ENCODE measurements around the gene KRTDAP. TPM values are rescaled to one million over a fixed set of nuclear protein-coding genes. Genes with fewer than 3 reads are reported as not detected.

The KRTDAP gene
- polyA plus RNA-seq, 1 of the 3 experiments (the other 2 are of a cell fraction) = not detected

DNA sequence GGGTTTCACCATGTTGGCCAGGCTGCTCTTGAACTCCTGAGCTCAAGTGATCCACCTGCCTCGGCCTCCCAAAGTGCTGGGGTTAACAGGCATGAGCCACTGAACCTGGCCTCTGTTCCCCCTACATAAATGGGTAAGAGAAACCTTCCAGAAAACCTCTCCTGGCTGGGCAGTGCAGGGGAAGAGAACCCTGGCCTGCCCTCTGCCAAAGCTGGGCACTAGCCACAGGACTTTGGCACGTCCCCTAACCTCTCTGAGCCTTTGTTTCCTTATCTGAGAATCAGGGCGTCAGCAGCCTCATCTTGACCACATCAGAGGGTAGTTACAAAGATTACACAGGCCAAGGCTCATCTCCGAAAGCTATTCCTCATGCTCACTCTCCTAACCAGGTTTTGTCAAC, 35.6 kb upstream of the KRTDAP start (continued):
- TF ChIP-seq, protein P1, sequence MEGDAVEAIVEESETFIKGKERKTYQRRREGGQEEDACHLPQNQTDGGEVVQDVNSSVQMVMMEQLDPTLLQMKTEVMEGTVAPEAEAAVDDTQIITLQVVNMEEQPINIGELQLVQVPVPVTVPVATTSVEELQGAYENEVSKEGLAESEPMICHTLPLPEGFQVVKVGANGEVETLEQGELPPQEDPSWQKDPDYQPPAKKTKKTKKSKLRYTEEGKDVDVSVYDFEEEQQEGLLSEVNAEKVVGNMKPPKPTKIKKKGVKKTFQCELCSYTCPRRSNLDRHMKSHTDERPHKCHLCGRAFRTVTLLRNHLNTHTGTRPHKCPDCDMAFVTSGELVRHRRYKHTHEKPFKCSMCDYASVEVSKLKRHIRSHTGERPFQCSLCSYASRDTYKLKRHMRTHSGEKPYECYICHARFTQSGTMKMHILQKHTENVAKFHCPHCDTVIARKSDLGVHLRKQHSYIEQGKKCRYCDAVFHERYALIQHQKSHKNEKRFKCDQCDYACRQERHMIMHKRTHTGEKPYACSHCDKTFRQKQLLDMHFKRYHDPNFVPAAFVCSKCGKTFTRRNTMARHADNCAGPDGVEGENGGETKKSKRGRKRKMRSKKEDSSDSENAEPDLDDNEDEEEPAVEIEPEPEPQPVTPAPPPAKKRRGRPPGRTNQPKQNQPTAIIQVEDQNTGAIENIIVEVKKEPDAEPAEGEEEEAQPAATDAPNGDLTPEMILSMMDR (IDR thresholded peaks at IDR 0.05) = no peak
- TF ChIP-seq SIN3A (IDR thresholded peaks at IDR 0.05; ENCODE audit: borderline replicate concordance, low read depth, low read length) = no peak
- no peak for TF ChIP-seq MXI1 (IDR thresholded peaks at IDR 0.05; ENCODE audit: low read depth, low read length)

DNA sequence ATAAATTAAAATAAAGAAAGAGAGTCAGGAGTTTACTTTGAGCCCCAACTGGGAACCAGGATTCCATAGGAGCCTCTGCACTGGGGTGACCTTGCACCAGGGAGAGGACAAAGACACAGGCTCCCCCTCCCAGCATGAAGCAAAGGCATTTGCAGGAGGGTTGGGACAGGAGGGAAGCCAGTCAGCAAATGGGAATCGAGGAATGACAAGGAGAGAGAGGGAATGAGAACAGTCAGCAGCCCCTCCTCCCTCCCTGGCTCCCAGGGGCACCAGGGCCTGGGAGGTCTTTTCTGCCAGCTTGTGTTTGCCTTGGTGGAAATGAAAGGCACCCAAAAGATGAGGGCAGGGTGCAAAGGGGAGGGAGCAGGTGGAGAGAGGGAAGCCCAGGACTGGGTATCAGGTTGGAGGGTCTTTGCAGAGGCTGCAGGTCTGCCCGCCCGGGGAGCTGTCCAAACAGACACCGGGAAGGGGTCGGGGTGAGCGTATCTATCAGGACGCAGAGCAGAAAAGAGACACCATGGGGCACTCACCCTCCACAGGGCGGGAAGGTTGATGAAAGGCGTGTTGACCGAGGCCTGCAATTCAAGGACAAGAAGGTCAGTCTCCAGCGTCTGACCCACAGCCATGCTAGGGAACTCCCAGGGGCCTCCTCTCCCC, 34.0 kb upstream of the KRTDAP start:
- DNase-seq = no peak
- H3K36me3 ChIP-seq (replicated peaks in 1 of 2; ENCODE audit: control insufficient read depth in 1 of 2, insufficient read depth in 2 of 2, low read length in 1 of 2) = no peaks in the 10 kb centered on the region
- no peaks in the 10 kb centered on the region for H4K20me1 ChIP-seq (ENCODE audit: insufficient read depth)
- H3K4me3 ChIP-seq (ENCODE audit: low read depth in 2 of 2, low read length in 1 of 2) = no peak overlapping the region
- H3F3A ChIP-seq (replicated peaks; ENCODE audit: insufficient read depth) = no peaks in the 10 kb centered on the region
- no peak overlapping the region for H3K4me2 ChIP-seq
- TF ChIP-seq, protein P2, sequence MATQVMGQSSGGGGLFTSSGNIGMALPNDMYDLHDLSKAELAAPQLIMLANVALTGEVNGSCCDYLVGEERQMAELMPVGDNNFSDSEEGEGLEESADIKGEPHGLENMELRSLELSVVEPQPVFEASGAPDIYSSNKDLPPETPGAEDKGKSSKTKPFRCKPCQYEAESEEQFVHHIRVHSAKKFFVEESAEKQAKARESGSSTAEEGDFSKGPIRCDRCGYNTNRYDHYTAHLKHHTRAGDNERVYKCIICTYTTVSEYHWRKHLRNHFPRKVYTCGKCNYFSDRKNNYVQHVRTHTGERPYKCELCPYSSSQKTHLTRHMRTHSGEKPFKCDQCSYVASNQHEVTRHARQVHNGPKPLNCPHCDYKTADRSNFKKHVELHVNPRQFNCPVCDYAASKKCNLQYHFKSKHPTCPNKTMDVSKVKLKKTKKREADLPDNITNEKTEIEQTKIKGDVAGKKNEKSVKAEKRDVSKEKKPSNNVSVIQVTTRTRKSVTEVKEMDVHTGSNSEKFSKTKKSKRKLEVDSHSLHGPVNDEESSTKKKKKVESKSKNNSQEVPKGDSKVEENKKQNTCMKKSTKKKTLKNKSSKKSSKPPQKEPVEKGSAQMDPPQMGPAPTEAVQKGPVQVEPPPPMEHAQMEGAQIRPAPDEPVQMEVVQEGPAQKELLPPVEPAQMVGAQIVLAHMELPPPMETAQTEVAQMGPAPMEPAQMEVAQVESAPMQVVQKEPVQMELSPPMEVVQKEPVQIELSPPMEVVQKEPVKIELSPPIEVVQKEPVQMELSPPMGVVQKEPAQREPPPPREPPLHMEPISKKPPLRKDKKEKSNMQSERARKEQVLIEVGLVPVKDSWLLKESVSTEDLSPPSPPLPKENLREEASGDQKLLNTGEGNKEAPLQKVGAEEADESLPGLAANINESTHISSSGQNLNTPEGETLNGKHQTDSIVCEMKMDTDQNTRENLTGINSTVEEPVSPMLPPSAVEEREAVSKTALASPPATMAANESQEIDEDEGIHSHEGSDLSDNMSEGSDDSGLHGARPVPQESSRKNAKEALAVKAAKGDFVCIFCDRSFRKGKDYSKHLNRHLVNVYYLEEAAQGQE (IDR thresholded peaks at IDR 0.05; ENCODE audit: low read depth, low read length) = peak; percentile 40; the same call in 1 of the 2 replicates
- TF ChIP-seq RCOR1 (IDR thresholded peaks at IDR 0.05; ENCODE audit: low read length) = no peak
- no peaks in the 10 kb centered on the region for H3K4me1 ChIP-seq (ENCODE audit: control insufficient read depth in 1 of 2, insufficient read depth in 2 of 2, low read depth in 1 of 2, low read length in 1 of 2)
- ChIA-PET POLR2A (no interaction called here), CTCF (interaction anchor here (3.0 kb wide), 1 partner anchor 14 kb away, joined by 17 read pairs; no protein-coding TSS in a partner anchor)
- H3K79me2 ChIP-seq (ENCODE audit: insufficient read depth) = no peaks in the 10 kb centered on the region
- no peak overlapping the region for H2AFZ ChIP-seq (ENCODE audit: low read depth)
- no peak overlapping the region for H3K9ac ChIP-seq
- H3K27me3 ChIP-seq (ENCODE audit: insufficient read depth) = peaks cover 36% of the 10 kb centered on the region
- no peaks in the 10 kb centered on the region for H3K9me2 ChIP-seq
- no peak overlapping the region for H3K27ac ChIP-seq (ENCODE audit: low read depth in 2 of 2, low read length in 1 of 2)
- 32% methylated on average over 10 of the region's 11 CpGs for WGBS (ENCODE audit: low lambda C conversion rate)
- H3K9me3 ChIP-seq = no peaks in the 10 kb centered on the region

DNA sequence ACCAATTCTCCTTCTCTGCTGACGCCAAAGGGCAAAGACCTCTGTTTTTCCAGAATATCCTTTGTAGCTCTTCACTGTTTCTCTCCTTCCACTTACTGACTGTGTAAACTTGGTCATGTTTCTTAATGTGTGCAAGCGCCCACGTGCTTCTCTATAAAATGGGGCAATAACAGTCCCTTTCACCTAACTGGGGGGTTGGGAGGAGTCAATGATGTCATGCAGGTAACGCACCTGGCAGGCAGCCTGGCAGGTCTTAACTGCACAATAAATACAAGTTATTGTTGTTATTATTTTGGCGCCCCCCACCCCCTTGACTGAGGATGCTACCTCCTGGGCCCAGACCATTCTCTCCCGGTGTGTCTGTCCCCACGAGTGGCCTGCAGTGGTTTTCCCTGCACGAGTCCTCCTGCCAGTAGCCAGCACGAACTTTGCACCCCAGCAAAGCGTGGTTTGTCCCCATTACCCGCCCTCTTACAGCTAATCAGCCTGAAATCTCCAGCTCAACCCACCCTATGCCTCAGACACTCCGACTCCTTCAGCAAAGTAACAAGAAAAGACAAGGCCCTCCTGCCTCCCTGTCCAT, 32.6 kb upstream of the KRTDAP start:
- no peak overlapping the region for H3K4me2 ChIP-seq
- TF ChIP-seq FOSL2 (IDR thresholded peaks at IDR 0.05; ENCODE audit: borderline replicate concordance, low read depth) (no peak), NRF1 (IDR thresholded peaks at IDR 0.05; ENCODE audit: low read depth, low read length) (no peak), SIN3A (IDR thresholded peaks at IDR 0.05; ENCODE audit: borderline replicate concordance, low read depth, low read length) (no peak), TCF12 (IDR thresholded peaks at IDR 0.05) (no peak), RAD21 (IDR thresholded peaks at IDR 0.05; ENCODE audit: low read length) (no peak), GABPA (IDR thresholded peaks at IDR 0.05; ENCODE audit: low read depth) (no peak), JUND (IDR thresholded peaks at IDR 0.05) (no peak), FOXM1 (IDR thresholded peaks at IDR 0.05; ENCODE audit: low read depth) (no peak), EP300 (IDR thresholded peaks at IDR 0.05; ENCODE audit: borderline replicate concordance in 1 of 2, low read depth in 1 of 2, low read length in 1 of 2) (no peak), RCOR1 (IDR thresholded peaks at IDR 0.05; ENCODE audit: low read length) (no peak)
- TF ChIP-seq, protein P3, sequence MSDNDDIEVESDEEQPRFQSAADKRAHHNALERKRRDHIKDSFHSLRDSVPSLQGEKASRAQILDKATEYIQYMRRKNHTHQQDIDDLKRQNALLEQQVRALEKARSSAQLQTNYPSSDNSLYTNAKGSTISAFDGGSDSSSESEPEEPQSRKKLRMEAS (IDR thresholded peaks at IDR 0.05; ENCODE audit: low read depth) = no peak
- TF ChIP-seq, protein P1 (IDR thresholded peaks at IDR 0.05) = no peak
- no peak overlapping the region for H3K4me3 ChIP-seq (ENCODE audit: low read depth in 2 of 2, low read length in 1 of 2)
- H3F3A ChIP-seq (replicated peaks; ENCODE audit: insufficient read depth) = no peaks in the 10 kb centered on the region
- no peak overlapping the region for H3K9ac ChIP-seq
- H4K20me1 ChIP-seq (ENCODE audit: insufficient read depth) = no peaks in the 10 kb centered on the region
- POLR2A ChIA-PET = no interaction called here
- no peaks in the 10 kb centered on the region for H3K4me1 ChIP-seq (ENCODE audit: control insufficient read depth in 1 of 2, insufficient read depth in 2 of 2, low read depth in 1 of 2, low read length in 1 of 2)
- CTCF ChIA-PET = interaction anchor here (0.8 to 3.0 kb wide), 2 partner anchors 12 to 69 kb away, joined by 3 to 17 read pairs; no protein-coding TSS in a partner anchor
- H3K36me3 ChIP-seq (replicated peaks in 1 of 2; ENCODE audit: control insufficient read depth in 1 of 2, insufficient read depth in 2 of 2, low read length in 1 of 2) = no peaks in the 10 kb centered on the region
- WGBS (ENCODE audit: low lambda C conversion rate) = 38% methylated on average over 12 of the region's 12 CpGs
- H3K27ac ChIP-seq (ENCODE audit: low read depth in 2 of 2, low read length in 1 of 2) = no peak overlapping the region
- DNase-seq = no peak
- no peak overlapping the region for H2AFZ ChIP-seq (ENCODE audit: low read depth)
- no peaks in the 10 kb centered on the region for H3K9me3 ChIP-seq
- peaks cover 21% of the 10 kb centered on the region for H3K27me3 ChIP-seq (ENCODE audit: insufficient read depth)
- H3K79me2 ChIP-seq (ENCODE audit: insufficient read depth) = no peaks in the 10 kb centered on the region
- no peaks in the 10 kb centered on the region for H3K9me2 ChIP-seq

All from SK-N-SH (cell line).